Esophagus squamous epithelium (tissue), 4 donors: ENCODE measurements around the gene C17orf50.

Source experiments
- POLR2A ChIP-seq, 4 donors: fragments of 450-650 bp; IDR thresholded peaks; one replicate each; pipeline ENCODE4 v1.6.1; 2017; ENCODE audit warnings: antibody characterized with exemption in 4 of 4, mild to moderate bottlenecking in 4 of 4, moderate library complexity in 3 of 4
- TF ChIP-seq, protein P1 (sequence below), 6 experiments: fragments of 450-650 bp in 4 of 6; fragments of 200-600 bp in 2 of 6; sonication (generic) in 2 of 6; IDR thresholded peaks; one replicate each; pipeline ENCODE4 v1.5.1; 2016 to 2019; ENCODE audit warnings: antibody characterized with exemption in 6 of 6, mild to moderate bottlenecking in 4 of 6, moderate library complexity in 4 of 6

DNA sequence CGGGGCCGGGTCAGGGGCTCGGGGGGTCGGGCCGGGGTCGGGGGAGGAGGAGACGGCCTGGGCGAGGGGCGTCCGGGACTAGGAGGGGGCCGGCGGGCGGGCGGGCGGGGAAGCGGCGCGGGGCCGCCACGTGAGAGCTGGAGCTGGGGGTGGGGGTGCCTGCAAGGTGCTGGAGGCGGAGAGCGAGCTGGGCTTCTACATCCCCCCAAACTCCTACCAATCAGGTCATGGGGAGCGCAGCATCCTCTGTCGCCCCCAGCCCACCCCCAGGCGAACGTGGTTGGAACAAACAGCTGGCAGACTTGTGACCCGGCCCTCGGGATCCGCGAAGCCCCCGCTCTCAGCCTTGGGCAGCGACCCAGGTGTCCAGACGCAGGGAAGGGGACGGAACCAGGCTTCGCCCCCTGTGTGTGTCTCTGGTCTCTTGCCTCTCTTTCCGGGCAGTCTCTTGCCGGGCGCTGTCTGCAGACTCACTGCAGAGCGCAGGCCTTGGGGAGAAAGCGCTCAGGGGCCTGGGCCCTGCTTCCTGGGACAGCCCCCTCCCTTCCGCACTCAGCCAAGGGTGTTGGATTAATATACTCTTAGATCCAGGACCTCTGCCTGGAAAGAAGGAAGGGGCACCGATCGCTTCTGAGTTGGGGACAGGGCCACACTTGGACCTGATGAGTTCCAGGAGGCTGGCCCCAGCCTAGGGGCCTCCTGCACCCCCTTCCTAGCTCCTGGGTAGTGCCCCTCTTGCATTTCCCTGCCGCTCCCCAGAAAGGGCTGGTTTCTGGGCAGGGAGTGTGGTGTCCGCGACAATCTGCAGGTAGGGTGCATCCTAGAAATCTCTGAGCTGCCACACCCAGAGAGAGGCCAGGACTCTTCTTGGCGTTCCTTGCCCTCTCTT, 28.5 kb upstream of the C17orf50 start:
- no peak for TF ChIP-seq POLR2A (IDR thresholded peaks at IDR 0.05)
- TF ChIP-seq, protein P1, sequence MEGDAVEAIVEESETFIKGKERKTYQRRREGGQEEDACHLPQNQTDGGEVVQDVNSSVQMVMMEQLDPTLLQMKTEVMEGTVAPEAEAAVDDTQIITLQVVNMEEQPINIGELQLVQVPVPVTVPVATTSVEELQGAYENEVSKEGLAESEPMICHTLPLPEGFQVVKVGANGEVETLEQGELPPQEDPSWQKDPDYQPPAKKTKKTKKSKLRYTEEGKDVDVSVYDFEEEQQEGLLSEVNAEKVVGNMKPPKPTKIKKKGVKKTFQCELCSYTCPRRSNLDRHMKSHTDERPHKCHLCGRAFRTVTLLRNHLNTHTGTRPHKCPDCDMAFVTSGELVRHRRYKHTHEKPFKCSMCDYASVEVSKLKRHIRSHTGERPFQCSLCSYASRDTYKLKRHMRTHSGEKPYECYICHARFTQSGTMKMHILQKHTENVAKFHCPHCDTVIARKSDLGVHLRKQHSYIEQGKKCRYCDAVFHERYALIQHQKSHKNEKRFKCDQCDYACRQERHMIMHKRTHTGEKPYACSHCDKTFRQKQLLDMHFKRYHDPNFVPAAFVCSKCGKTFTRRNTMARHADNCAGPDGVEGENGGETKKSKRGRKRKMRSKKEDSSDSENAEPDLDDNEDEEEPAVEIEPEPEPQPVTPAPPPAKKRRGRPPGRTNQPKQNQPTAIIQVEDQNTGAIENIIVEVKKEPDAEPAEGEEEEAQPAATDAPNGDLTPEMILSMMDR (IDR thresholded peaks at IDR 0.05), result no peak
